Measurements from ENCODE around the gene AATK.

GRCh38 chr17:81187586-81188490, 21.8 kb upstream of the AATK start:
- no peak for TF ChIP-seq MYC (IDR thresholded peaks at IDR 0.05; ENCODE audit: insufficient read depth, insufficient read length, insufficient replicate concordance, low read length, severe bottlenecking)
- TF ChIP-seq YY1 (IDR thresholded peaks at IDR 0.05; ENCODE audit: low read depth, low read length), result no peak
- TF ChIP-seq HDGF (IDR thresholded peaks at IDR 0.05), result no peak
- TF ChIP-seq, protein P1, sequence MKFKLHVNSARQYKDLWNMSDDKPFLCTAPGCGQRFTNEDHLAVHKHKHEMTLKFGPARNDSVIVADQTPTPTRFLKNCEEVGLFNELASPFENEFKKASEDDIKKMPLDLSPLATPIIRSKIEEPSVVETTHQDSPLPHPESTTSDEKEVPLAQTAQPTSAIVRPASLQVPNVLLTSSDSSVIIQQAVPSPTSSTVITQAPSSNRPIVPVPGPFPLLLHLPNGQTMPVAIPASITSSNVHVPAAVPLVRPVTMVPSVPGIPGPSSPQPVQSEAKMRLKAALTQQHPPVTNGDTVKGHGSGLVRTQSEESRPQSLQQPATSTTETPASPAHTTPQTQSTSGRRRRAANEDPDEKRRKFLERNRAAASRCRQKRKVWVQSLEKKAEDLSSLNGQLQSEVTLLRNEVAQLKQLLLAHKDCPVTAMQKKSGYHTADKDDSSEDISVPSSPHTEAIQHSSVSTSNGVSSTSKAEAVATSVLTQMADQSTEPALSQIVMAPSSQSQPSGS (IDR thresholded peaks at IDR 0.05; ENCODE audit: low read length), result no peak
- TF ChIP-seq SUZ12 (IDR thresholded peaks at IDR 0.05; ENCODE audit: unreplicated experiment), result no peak
- no peak for TF ChIP-seq BRCA1 (IDR thresholded peaks at IDR 0.05; ENCODE audit: low read depth, low read length)
- no peak for TF ChIP-seq CHD2 (IDR thresholded peaks at IDR 0.05; ENCODE audit: borderline replicate concordance, low read depth, low read length)
- no peak for TF ChIP-seq ZNF384 (IDR thresholded peaks at IDR 0.05; ENCODE audit: borderline replicate concordance, low read depth, low read length)

Data from GM12878 (cell line).